HFFc6 (cell line): Measurements from ENCODE around the gene ADAMTSL5. TPM values are rescaled to one million over a fixed set of nuclear protein-coding genes. Genes with fewer than 3 reads are reported as not detected.
A peak's percentile ranks its signal among the peaks of the same experiment; 100 is the strongest.
"Not testable (repeated sequence)": the region's sequence is repeated elsewhere in the genome, so short reads cannot be mapped to it uniquely, and the experiment has no call there.

Experiments used
- DNase-seq: peaks from one replicate; pipeline ENCODE4 v3.0.0-alpha.2; 2018
- H3K27ac Mint-ChIP-seq: 2 replicates; pipeline ENCODE4 v1.8.0; 2020; ENCODE audit warnings: mild to moderate bottlenecking, mixed read lengths
- H3K27me3 Mint-ChIP-seq: 2 replicates; pipeline ENCODE4 v1.8.0; 2021; ENCODE audit warnings: mild to moderate bottlenecking, moderate library complexity, mixed read lengths; ENCODE audit not compliant: insufficient read depth
- H3K36me3 Mint-ChIP-seq: 2 replicates; pipeline ENCODE4 v1.8.0; 2021; ENCODE audit warnings: low read depth, mixed read lengths
- H3K4me1 Mint-ChIP-seq: 2 replicates; pipeline ENCODE4 v1.8.0; 2020; ENCODE audit warnings: low read depth, mixed read lengths
- H3K4me3 Mint-ChIP-seq: 2 replicates; pipeline ENCODE4 v1.8.0; 2020; ENCODE audit warnings: mild to moderate bottlenecking, moderate library complexity, mixed read lengths
- H3K9me3 Mint-ChIP-seq: 2 replicates; pipeline ENCODE4 v1.8.0; 2020; ENCODE audit warnings: mild to moderate bottlenecking, mixed read lengths
- total RNA-seq, 6 experiments: library from RNA; stranded (reverse); fragmentation: NEBNext Ultra II Directional; extraction: Animal tissue kit (Norgen Biotek cat#: 25700); gene quantifications; 2 replicates in 1 of 6; 3 replicates in 5 of 6; pipeline ENCODE4 v1.2.3, GENCODE V29; 2021
- TF ChIP-seq, protein P1 (sequence below): fragments of 200-600 bp; sonication (generic); IDR thresholded peaks from 2 replicates; pipeline ENCODE4 v1.5.0; 2021; ENCODE audit warnings: antibody characterized with exemption, mild to moderate bottlenecking

ADAMTSL5 gene
- total RNA-seq, 6 experiments from 2014 or later = 14.9 to 20.5 (median 16.2) TPM

DNA sequence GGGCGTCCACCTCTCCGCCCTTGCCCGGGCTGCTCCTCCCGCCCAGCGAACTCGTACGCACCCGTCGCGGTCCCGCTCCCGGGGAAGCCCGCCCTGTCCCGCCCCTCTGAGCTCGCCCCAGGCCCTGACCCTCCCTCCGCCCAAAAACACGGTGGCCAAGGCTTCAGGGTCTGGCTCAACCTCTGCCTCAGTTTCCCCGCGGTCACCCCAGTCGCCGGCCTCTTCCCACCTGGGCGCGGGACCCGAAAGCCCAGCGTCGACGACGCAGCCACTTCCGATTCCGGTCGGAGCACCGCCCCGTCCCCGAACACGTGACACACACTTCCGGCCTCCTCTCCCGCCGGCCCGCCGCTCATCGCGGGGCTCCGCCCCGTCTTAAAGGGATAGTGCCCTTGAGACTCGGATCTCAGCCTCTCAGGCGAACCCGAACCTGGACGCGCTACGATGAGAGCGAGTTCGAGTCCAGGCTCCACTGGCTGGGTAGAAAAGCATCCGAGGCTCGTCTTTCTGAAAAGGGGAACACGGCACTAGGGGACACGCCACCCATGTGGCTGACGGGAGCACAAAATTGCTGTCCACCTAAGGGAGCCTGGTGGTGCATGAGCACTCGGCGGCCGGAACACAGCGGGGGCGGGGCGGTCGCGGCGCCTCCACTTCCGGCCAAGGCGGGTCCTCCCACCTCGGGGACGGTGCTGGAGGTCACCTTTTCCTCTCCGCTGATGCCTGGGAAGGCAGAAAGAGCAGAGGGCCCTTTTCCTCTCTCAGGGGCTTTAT is 33.7 kb downstream of the ADAMTSL5 start, which contains the start of gene C19orf25:
Gene C19orf25 (minus strand): TSS at position 282 of the 774 bp plus-strand sequence. CDS start 312 bp downstream, outside the sequence.
- Mint-ChIP-seq H3K27ac (peak within 1 kb of the TSS; percentile 90), H3K4me1 (peaks cover 11% of the 10 kb centered on the region), H3K9me3 (no peaks in the 10 kb centered on the region), H3K27me3 (peaks cover 3% of the 10 kb centered on the region; the same call in 1 of the 2 replicates), H3K36me3 (no peaks in the 10 kb centered on the region; the same call in 1 of the 2 replicates), H3K4me3 (peak within 1 kb of the TSS; percentile 93)
- TF ChIP-seq, protein P1, sequence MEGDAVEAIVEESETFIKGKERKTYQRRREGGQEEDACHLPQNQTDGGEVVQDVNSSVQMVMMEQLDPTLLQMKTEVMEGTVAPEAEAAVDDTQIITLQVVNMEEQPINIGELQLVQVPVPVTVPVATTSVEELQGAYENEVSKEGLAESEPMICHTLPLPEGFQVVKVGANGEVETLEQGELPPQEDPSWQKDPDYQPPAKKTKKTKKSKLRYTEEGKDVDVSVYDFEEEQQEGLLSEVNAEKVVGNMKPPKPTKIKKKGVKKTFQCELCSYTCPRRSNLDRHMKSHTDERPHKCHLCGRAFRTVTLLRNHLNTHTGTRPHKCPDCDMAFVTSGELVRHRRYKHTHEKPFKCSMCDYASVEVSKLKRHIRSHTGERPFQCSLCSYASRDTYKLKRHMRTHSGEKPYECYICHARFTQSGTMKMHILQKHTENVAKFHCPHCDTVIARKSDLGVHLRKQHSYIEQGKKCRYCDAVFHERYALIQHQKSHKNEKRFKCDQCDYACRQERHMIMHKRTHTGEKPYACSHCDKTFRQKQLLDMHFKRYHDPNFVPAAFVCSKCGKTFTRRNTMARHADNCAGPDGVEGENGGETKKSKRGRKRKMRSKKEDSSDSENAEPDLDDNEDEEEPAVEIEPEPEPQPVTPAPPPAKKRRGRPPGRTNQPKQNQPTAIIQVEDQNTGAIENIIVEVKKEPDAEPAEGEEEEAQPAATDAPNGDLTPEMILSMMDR = 0 out of 2 replicates have a peak, but pooled peaks have one; percentile 12
- DNase-seq = peak; percentile 88

DNA sequence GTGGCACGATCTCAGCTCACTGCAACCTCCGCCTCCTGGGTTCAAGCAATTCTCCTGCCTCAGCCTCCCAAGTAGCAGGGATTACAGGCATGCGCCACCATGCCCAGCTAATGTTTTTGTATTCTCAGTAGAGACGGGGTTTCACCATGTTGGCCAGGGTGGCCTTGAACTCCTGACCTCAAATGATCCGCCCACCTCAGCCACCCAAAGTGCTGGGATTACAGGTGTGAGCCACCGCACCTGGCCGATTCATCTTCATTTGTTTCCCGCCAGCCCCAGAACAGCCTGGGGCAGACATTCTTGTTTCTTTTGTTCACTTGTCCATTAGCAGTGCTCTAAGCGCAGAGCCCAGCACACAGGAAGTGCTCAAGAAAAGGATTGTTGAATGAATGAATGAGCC is 35.8 kb downstream of the ADAMTSL5 start:
- peak overlapping the region; percentile 30; the same call in 1 of the 2 replicates for H3K4me3 Mint-ChIP-seq
- H3K36me3 Mint-ChIP-seq, DNase-seq, H3K27me3 Mint-ChIP-seq, H3K9me3 Mint-ChIP-seq, H3K27ac Mint-ChIP-seq: not testable (repeated sequence)
- H3K4me1 Mint-ChIP-seq = peaks cover 11% of the 10 kb centered on the region

DNA sequence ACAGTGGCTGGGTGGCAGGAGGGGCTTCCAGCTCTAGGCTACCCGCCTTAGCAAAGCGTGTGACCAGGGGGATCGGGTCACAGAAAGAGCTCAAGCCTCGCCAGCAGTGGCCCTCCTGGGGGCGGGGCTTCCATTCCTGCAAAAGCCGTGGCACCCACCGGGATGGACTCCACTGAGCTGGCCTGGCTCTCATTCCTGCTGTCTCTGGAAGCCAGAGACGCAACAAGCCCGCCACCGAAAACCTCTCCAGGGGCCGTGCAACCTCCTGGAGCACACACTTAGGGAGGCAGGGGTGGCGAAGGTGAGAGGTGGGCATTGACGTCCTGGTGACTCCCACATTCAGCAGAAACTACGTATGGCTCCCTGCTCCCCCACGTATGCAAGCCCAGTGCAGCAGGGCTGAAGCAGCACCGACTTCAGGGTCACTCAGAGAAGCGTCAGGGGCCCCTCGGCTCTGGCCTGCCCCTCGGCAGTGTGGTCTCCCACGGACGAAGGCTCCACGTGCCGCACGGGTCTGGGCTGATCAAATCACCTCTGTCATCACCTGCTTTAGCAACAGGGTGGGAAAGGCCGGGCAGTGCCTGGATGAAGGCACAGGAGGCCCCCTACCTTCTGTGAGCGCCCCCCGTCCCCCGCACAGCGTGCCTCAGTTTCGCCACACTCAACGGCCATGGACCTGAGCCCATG is 36.9 kb downstream of the ADAMTSL5 start:
- Mint-ChIP-seq H3K27ac (no peak overlapping the region), H3K36me3 (no peaks in the 10 kb centered on the region; the same call in 1 of the 2 replicates), H3K9me3 (no peaks in the 10 kb centered on the region), H3K4me3 (no peak overlapping the region), H3K27me3 (peaks cover 6% of the 10 kb centered on the region), H3K4me1 (peaks cover 11% of the 10 kb centered on the region)
- TF ChIP-seq, protein P1 = no peak
- DNase-seq = no peak

DNA sequence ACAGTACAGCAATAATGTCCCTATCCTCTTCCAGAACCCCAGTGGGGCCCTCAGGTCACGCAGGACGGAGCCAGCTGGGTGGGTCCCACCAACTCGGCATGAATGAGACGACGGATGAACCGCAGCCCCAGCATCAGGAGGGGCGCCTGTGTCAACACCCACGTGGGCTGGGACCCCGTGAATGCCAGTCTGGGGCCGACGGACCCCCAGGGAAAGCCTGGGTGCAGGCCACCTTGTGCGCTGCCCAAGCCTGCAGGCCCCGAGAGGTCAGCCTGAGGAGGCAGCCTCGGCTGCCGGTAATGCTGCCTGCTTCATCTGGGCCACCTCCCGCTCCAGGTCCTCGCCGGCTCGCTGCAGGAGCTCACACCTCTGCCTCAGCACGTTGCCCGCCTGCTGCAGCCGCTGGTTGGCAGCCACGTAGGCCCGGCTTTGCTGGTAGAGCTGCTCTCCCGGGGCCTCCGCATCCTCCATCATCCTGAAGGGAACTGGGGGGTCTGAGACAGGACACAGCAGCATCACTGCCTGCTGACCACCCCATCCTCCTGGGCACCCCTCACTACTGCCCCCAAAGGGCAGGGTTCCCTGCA is 38.0 kb downstream of the ADAMTSL5 start:
- Mint-ChIP-seq H3K27ac (no peak overlapping the region), H3K27me3 (peaks cover 9% of the 10 kb centered on the region), H3K36me3 (no peaks in the 10 kb centered on the region; the same call in 1 of the 2 replicates), H3K4me3 (no peak overlapping the region), H3K4me1 (peaks cover 11% of the 10 kb centered on the region), H3K9me3 (no peaks in the 10 kb centered on the region)
- DNase-seq = no peak
- TF ChIP-seq, protein P1 = no peak

DNA sequence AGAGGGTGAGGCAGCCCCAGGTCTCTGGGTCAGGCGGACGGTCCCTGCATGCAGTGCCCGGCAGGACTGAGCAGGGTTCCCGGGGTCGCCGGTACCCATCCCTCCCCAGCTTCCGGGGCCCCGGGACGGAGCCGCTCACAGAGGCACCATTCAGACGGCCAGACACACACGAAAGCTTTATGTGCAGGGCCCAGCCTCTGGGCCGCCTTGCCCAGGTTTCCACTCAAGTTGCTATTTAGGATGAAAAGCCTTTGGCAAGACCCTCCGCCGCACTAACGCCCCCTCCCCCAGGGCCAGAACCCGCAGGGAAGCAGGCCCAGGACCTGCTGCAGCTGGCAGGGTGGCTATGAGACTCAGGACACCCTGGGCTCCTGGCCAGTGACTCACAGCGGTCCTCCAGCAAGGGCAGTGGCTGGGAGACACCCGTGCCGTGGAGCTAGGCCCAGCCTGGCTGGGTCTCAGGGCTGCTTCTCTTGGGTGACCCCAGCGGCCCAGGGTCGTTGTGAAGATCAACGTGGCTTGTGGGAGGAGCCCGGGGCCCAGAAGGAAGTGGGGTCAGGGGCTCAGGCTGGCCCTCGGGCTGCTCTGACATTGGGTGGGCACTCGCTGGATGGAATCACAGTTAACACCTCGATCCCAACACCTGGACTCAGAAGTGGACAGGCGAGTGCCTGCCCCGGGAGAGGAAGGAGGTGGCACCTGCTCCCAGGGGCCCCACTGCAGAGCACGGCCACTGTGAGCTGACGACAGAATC is 38.6 kb downstream of the ADAMTSL5 start:
- Mint-ChIP-seq H3K4me1 (peaks cover 8% of the 10 kb centered on the region), H3K36me3 (no peaks in the 10 kb centered on the region; the same call in 1 of the 2 replicates), H3K27ac (no peak overlapping the region), H3K4me3 (no peak overlapping the region), H3K27me3 (peaks cover 9% of the 10 kb centered on the region), H3K9me3 (no peaks in the 10 kb centered on the region)
- no peak for DNase-seq
- TF ChIP-seq, protein P1 = no peak
